Right lobe of liver (tissue), 4 donors: ENCODE results near the gene INAFM2.

Experiments
- CTCF ChIP-seq, 4 donors: fragments of 200-600 bp in 3 of 4; fragments of 450-650 bp in 1 of 4; IDR thresholded peaks; one replicate each; pipeline versions ENCODE4 v1.5.1 to v1.8.0; 2016 to 2022; ENCODE audit warnings: antibody characterized with exemption in 4 of 4, mild to moderate bottlenecking in 2 of 4
- POLR2A ChIP-seq: fragments of 450-650 bp; IDR thresholded peaks from one replicate; pipeline ENCODE4 v1.6.1; 2017; ENCODE audit warnings: antibody characterized with exemption, mild to moderate bottlenecking
- donor health status: DM: no; HTN: no; CAD: no.
- donor health status: DM: no; HTN: no; CAD: no.
- donor health status: DM: no; HTN: yes; CAD: no.

- TF ChIP-seq CTCF (IDR thresholded peaks at IDR 0.05) (no peak), POLR2A (no peak)
Observed at GRCh38 chr15:40368719-40369473, 45.4 kb downstream of the INAFM2 start.
